SKM-1 (cell line): Measurements from ENCODE around the gene AKAP6.

Experiments
- DNase-seq: peaks from one replicate; lab custom pipeline; 2025; ENCODE audit not compliant: unreplicated experiment; lab: John Stamatoyannopoulos, UW

Gene AKAP6

GRCh38 chr14:32329146-32329545 lies at the start of gene AKAP6:
Gene AKAP6, plus strand, starts transcription at chr14:32329298. Its CDS starts 104,196 bp downstream, at chr14:32433494.
- DNase-seq = no peak

- DNase-seq = no peak
Observed at GRCh38 chr14:32286602-32287001, 42.5 kb upstream of the AKAP6 start.

- DNase-seq = no peak
Observed at GRCh38 chr14:32296366-32296765, 32.7 kb upstream of the AKAP6 start.

- DNase-seq = no peak
Observed at GRCh38 chr14:32298346-32298745, 30.8 kb upstream of the AKAP6 start.

- DNase-seq = no peak
Observed at GRCh38 chr14:32300136-32300535, 29.0 kb upstream of the AKAP6 start.

- no peak for DNase-seq
Observed at GRCh38 chr14:32303865-32304264, 25.2 kb upstream of the AKAP6 start.

GRCh38 chr14:32304296-32304695 lies 24.8 kb upstream of the AKAP6 start:
- no peak for DNase-seq

- DNase-seq = no peak
Observed at GRCh38 chr14:32306549-32306948, 22.5 kb upstream of the AKAP6 start.

GRCh38 chr14:32307881-32308582 lies 21.1 kb upstream of the AKAP6 start:
- DNase-seq = no peak

GRCh38 chr14:32310876-32311275 lies 18.2 kb upstream of the AKAP6 start:
- DNase-seq = no peak

- DNase-seq = no peak
Observed at GRCh38 chr14:32311294-32312009, 17.6 kb upstream of the AKAP6 start.

GRCh38 chr14:32312010-32312331 lies 17.1 kb upstream of the AKAP6 start:
- DNase-seq = no peak

GRCh38 chr14:32313844-32314376 lies 15.2 kb upstream of the AKAP6 start:
- DNase-seq = no peak

GRCh38 chr14:32318087-32318795 lies 10.9 kb upstream of the AKAP6 start:
- no peak for DNase-seq

- DNase-seq = no peak
Observed at GRCh38 chr14:32319368-32320049, 9.6 kb upstream of the AKAP6 start.

- no peak for DNase-seq
Observed at GRCh38 chr14:32324601-32325000, 4.5 kb upstream of the AKAP6 start.

- DNase-seq = no peak
Observed at GRCh38 chr14:32327255-32327961, 1.7 kb upstream of the AKAP6 start.

- DNase-seq = no peak
Observed at GRCh38 chr14:32329690-32330285, 690 bp downstream of the AKAP6 start.

- no peak for DNase-seq
Observed at GRCh38 chr14:32330351-32331111, 1.4 kb downstream of the AKAP6 start.

- no peak for DNase-seq
Observed at GRCh38 chr14:32331206-32331605, 2.1 kb downstream of the AKAP6 start.
